AG09319 (cell line): ENCODE data around the gene PCCB.
"Not testable (repeated sequence)": the region's sequence is repeated elsewhere in the genome, so short reads cannot be mapped to it uniquely, and the experiment has no call there.

Experiments
- DNase-seq: peaks from one replicate; pipeline ENCODE4 v3.0.0-alpha.2; 2010; ENCODE audit warnings: low read depth; ENCODE audit errors: extremely low read depth
- TF ChIP-seq, protein P1 (sequence below): IDR thresholded peaks from 2 replicates; pipeline ENCODE4 v1.5.1; 2011; ENCODE audit warnings: low read depth, mild to moderate bottlenecking, inconsistent platforms, low read length, moderate library complexity

Gene PCCB

DNA sequence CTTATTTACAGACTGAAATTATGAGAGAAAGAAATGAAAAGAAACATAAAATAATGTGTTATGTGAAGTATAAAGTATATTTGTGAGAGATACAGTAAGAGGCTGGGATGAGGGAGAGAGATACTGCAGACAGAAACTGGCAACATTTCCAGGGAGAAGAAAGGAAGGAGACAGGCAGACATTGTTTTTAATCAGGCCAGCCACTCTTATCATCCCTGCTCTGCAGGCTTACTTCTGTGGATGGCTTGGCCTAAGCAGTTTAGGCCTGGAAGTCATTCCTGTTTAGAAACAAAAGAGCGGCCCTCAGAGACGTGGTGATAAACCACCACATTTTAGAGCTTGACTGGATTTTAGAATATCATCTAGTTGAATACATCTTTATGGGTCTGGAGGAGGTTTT is 12.4 kb downstream of the PCCB start:
- no peak for DNase-seq
- TF ChIP-seq, protein P1, sequence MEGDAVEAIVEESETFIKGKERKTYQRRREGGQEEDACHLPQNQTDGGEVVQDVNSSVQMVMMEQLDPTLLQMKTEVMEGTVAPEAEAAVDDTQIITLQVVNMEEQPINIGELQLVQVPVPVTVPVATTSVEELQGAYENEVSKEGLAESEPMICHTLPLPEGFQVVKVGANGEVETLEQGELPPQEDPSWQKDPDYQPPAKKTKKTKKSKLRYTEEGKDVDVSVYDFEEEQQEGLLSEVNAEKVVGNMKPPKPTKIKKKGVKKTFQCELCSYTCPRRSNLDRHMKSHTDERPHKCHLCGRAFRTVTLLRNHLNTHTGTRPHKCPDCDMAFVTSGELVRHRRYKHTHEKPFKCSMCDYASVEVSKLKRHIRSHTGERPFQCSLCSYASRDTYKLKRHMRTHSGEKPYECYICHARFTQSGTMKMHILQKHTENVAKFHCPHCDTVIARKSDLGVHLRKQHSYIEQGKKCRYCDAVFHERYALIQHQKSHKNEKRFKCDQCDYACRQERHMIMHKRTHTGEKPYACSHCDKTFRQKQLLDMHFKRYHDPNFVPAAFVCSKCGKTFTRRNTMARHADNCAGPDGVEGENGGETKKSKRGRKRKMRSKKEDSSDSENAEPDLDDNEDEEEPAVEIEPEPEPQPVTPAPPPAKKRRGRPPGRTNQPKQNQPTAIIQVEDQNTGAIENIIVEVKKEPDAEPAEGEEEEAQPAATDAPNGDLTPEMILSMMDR, result no peak

DNA sequence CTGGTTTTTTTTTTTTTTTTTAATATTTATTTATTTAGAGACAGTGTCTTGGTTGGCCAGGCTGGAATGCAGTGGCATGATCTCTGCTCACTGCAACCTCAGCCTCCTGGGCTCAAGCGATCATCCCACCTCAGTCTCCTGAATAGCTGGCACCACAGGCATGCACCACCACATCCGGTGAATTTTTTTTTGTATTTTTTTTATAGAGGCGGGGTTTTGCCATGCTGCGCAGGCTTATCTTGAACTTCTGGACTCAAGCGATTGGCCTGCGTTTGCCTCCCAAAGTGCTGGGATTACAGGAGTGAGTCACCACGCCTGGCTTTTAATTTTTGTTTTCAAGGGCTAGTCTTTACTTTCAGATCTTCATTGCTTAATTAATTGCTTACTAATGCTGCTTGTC is 13.1 kb downstream of the PCCB start:
- TF ChIP-seq, protein P1, result no peak
- DNase-seq, result no peak

DNA sequence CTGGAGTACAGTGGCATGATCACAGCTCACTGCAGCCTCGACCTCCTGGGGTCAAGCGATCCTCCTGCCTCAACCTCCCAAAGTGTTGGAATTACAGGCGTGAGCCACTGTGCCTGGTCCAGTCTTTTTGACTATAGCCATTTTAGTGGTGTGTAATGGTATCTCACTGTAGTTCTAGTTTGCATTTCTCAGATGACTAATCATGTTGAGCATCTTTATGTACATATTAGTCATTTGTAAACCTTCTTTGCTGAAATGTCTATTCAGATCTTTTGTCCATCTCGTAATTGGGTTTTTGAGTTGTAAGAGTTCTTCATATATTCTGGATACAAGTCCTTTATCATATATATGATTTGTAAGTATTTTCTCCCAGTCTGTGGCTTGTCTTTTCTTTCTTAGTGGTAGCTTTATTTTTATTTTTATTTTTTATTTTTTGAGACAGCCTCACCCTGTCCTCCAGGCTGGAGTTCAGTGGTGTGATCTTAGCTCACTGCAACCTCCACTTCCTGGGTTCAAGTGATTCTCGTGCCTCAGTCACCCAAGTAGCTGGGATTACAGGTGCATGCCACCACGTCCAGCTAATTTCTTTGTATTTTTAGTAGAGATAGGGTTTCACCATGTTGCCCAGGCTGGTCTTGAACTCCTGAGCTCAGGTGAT is 16.5 kb downstream of the PCCB start:
- DNase-seq, result not testable (repeated sequence)

DNA sequence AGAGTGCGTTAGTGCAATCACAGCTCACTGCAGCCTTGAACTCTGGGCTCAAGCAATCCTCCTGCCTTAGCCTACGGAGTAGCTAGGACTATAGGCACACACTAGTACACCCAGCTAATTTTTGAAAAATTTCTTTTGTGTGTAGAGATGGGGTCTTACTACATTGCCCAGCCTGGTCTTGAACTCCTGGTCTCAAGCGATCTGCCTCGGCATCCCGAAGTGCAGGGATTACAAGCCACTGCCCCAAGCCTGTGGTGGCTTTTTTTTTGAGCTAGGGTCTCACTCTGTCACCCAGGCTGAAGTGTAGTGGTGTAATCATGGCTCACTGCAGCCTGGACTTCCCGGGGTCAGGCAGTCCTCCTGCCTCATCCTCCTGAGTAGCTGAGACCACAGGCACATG is 17.1 kb downstream of the PCCB start:
- TF ChIP-seq, protein P1, result no peak
- DNase-seq, result no peak

DNA sequence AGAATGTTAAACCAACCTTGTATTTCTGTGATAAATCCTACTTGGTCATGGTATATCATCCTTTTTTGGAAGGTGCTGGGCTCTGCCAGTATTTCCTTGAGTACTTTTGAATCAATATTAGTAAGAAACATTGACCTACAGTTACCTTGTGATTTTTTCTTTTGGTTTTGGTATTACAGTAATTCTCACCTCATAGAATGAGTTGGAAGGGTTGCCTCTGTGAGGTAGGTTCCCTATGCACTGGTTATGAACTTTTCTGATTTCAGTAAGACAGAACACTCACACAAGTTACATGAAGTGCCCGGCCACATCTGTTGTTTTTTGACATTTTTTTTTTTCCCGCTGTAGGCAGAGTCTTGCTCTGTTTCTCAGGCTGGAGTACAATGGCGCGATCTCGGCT is 20.0 kb downstream of the PCCB start:
- no peak for DNase-seq
- TF ChIP-seq, protein P1, result no peak

DNA sequence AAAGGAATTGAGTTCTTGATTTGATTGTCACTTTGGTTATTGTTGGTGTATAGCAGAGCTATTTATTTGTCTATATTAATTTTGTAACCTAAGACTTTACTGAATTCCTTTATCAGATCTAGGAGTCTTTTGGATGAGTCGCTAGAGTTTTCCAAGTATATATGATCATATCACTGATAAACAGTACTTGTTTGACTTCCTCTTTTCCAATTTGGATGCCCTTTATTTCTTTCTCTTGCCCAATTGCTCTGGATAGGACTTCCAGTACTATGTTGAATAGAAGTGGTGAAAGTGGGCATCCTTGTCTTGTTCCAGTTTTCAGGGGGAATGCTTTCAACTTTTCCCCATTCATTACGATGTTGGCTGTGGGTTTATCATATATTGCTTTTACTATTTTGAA is 21.5 kb downstream of the PCCB start:
- not testable (repeated sequence) for DNase-seq

DNA sequence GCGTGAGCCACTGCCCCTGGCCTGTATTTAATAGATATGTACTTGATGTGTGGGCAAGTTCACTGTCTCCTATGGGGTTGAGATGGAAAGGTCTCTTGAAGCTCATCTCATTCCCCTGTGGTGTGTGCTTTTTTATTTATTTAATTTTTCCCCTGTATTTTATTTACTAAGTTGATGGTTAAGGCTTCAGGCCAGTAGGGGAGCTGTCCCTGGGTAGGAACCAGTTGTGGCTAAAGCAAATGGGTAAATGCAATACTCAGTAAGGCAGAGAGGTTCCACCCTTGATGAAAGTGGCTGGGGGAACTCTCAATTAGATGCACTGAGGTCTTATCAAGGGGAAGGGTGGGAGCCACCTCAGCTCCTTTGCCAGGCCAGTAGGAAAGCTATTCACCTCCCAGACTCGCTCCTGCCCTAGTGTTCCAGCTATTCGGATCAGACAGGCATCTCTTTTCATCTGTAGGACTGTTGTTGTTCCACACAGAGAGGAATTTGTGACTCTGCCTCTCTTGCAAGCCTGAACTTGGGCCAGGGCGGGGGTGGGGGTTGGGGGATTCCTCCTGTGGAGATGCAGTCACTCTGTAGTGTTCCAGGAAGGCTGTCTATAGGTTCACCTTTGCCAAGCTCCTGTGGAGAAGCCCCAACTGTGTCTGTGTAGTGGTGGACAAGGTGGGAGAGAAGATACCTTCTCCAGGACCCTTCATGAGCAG is 26.1 kb downstream of the PCCB start:
- TF ChIP-seq, protein P1, result no peak
- no peak for DNase-seq

DNA sequence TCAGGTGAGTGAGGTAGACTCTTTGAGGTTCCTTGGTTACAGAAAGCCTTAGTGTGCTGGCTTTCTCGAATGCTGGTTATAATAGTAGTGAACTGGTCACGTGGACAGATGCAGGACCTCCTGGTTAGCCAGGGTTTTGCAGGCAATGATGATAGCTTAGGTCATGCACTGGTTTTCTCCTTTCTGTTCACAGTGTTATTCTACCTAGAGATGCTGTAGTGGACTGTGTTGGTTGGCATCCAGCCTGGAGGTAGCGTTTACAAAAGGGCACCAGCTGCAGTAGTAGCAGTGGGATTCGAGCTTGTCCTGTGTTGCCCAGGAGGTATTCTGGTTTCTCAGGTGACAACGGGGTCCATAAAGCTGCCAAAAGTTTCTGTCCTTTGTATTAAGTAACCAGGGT is 27.0 kb downstream of the PCCB start:
- no peak for DNase-seq
- TF ChIP-seq, protein P1, result no peak
